ENCODE results near the gene SLC25A29. TPM values are rescaled to one million over a fixed set of nuclear protein-coding genes. Genes with fewer than 3 reads are reported as not detected.

SLC25A29 gene
- total and polyA plus RNA-seq, 2 of the 8 experiments (the other 6 are each of a cell fraction or from before 2014, with no cell fraction given) = 135 to 177 TPM

DNA sequence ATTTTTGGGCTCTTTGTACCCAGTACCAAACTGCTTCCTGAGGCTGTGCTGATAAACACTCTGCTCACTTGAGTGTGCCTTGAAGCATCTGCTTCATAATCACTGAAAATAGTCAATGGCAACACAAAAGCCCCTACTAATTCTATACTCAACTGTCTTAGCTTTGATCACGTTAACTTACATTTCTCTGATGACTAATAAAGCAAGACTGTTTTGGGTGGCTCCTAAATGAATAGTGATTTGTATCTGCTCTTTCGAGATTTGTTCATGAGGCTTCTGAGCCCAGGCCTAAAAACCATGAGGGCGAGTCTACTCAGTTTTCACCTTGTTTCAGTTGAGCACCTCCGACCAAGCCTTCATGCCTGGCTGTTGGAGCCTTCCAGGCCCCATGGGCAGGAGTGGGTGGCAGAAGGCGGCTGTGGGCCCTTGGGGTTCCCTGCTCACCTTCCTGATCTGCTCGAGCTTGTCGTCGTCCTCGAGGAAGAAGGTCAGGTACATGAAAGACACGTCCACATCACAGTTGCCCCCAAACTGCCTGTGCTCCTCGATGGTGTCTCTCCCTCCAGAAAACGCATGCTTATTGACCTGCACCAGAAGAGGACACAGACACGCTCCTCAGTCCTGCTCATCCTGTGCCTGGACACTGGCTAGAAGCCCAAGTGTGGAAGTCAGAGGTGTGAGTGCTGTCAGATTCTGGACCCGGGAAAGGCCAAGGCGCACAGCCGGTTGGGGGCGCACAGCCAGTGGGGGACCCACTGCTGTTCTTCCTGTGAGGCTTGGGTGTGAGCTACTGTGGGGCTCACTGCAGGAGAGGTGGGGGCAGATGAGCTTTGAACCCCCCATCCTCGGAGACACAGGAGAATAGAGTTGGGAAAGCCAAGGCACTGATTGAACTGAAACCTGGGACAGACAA, 30.6 kb upstream of the SLC25A29 start (continued):
- TF ChIP-seq, protein P1, sequence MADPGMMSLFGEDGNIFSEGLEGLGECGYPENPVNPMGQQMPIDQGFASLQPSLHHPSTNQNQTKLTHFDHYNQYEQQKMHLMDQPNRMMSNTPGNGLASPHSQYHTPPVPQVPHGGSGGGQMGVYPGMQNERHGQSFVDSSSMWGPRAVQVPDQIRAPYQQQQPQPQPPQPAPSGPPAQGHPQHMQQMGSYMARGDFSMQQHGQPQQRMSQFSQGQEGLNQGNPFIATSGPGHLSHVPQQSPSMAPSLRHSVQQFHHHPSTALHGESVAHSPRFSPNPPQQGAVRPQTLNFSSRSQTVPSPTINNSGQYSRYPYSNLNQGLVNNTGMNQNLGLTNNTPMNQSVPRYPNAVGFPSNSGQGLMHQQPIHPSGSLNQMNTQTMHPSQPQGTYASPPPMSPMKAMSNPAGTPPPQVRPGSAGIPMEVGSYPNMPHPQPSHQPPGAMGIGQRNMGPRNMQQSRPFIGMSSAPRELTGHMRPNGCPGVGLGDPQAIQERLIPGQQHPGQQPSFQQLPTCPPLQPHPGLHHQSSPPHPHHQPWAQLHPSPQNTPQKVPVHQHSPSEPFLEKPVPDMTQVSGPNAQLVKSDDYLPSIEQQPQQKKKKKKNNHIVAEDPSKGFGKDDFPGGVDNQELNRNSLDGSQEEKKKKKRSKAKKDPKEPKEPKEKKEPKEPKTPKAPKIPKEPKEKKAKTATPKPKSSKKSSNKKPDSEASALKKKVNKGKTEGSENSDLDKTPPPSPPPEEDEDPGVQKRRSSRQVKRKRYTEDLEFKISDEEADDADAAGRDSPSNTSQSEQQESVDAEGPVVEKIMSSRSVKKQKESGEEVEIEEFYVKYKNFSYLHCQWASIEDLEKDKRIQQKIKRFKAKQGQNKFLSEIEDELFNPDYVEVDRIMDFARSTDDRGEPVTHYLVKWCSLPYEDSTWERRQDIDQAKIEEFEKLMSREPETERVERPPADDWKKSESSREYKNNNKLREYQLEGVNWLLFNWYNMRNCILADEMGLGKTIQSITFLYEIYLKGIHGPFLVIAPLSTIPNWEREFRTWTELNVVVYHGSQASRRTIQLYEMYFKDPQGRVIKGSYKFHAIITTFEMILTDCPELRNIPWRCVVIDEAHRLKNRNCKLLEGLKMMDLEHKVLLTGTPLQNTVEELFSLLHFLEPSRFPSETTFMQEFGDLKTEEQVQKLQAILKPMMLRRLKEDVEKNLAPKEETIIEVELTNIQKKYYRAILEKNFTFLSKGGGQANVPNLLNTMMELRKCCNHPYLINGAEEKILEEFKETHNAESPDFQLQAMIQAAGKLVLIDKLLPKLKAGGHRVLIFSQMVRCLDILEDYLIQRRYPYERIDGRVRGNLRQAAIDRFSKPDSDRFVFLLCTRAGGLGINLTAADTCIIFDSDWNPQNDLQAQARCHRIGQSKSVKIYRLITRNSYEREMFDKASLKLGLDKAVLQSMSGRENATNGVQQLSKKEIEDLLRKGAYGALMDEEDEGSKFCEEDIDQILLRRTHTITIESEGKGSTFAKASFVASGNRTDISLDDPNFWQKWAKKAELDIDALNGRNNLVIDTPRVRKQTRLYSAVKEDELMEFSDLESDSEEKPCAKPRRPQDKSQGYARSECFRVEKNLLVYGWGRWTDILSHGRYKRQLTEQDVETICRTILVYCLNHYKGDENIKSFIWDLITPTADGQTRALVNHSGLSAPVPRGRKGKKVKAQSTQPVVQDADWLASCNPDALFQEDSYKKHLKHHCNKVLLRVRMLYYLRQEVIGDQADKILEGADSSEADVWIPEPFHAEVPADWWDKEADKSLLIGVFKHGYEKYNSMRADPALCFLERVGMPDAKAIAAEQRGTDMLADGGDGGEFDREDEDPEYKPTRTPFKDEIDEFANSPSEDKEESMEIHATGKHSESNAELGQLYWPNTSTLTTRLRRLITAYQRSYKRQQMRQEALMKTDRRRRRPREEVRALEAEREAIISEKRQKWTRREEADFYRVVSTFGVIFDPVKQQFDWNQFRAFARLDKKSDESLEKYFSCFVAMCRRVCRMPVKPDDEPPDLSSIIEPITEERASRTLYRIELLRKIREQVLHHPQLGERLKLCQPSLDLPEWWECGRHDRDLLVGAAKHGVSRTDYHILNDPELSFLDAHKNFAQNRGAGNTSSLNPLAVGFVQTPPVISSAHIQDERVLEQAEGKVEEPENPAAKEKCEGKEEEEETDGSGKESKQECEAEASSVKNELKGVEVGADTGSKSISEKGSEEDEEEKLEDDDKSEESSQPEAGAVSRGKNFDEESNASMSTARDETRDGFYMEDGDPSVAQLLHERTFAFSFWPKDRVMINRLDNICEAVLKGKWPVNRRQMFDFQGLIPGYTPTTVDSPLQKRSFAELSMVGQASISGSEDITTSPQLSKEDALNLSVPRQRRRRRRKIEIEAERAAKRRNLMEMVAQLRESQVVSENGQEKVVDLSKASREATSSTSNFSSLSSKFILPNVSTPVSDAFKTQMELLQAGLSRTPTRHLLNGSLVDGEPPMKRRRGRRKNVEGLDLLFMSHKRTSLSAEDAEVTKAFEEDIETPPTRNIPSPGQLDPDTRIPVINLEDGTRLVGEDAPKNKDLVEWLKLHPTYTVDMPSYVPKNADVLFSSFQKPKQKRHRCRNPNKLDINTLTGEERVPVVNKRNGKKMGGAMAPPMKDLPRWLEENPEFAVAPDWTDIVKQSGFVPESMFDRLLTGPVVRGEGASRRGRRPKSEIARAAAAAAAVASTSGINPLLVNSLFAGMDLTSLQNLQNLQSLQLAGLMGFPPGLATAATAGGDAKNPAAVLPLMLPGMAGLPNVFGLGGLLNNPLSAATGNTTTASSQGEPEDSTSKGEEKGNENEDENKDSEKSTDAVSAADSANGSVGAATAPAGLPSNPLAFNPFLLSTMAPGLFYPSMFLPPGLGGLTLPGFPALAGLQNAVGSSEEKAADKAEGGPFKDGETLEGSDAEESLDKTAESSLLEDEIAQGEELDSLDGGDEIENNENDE (IDR thresholded peaks at IDR 0.05; ENCODE audit: insufficient replicate concordance, low read length) = no peak
- TF ChIP-seq, protein P2, sequence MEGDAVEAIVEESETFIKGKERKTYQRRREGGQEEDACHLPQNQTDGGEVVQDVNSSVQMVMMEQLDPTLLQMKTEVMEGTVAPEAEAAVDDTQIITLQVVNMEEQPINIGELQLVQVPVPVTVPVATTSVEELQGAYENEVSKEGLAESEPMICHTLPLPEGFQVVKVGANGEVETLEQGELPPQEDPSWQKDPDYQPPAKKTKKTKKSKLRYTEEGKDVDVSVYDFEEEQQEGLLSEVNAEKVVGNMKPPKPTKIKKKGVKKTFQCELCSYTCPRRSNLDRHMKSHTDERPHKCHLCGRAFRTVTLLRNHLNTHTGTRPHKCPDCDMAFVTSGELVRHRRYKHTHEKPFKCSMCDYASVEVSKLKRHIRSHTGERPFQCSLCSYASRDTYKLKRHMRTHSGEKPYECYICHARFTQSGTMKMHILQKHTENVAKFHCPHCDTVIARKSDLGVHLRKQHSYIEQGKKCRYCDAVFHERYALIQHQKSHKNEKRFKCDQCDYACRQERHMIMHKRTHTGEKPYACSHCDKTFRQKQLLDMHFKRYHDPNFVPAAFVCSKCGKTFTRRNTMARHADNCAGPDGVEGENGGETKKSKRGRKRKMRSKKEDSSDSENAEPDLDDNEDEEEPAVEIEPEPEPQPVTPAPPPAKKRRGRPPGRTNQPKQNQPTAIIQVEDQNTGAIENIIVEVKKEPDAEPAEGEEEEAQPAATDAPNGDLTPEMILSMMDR (IDR thresholded peaks at IDR 0.05; ENCODE audit: control extremely low read depth in 1 of 3, insufficient read depth in 1 of 3, low read depth in 1 of 3, low read length in 3 of 3) = no peak

Data from H1 (cell line).